DMS53 treated with DMSO at 0.1 percent for 48 hours (cell line): ENCODE measurements around the gene PTPN20.

ENCODE experiments used
- DNase-seq: peaks from one replicate; lab custom pipeline; 2025; ENCODE audit not compliant: unreplicated experiment; lab: John Stamatoyannopoulos, UW

Gene PTPN20

GRCh38 chr10:47047577-47048525 lies 136.6 kb downstream of the PTPN20 start:
- peak; percentile 63 for DNase-seq

- no peak for DNase-seq
These were observed 137.3 kb downstream of the PTPN20 start for GRCh38 chr10:47048526-47048905.

- DNase-seq, result no peak
These were observed 138.0 kb downstream of the PTPN20 start for GRCh38 chr10:47049056-47049851.

- no peak for DNase-seq
These were observed 138.7 kb downstream of the PTPN20 start for GRCh38 chr10:47049906-47050305.

- no peak for DNase-seq
These were observed 139.6 kb downstream of the PTPN20 start for GRCh38 chr10:47050618-47051455.

- no peak for DNase-seq
These were observed 140.6 kb downstream of the PTPN20 start for GRCh38 chr10:47051741-47052238.
